Activated naive CD8-positive, alpha-beta T cell (primary cell): Measurements from ENCODE around the gene SHOC1.
A peak's percentile ranks its signal among the peaks of the same experiment; 100 is the strongest.
"Not testable (repeated sequence)": the region's sequence is repeated elsewhere in the genome, so short reads cannot be mapped to it uniquely, and the experiment has no call there.

Experiments used
- H3K27ac Mint-ChIP-seq: one replicate; pipeline ENCODE4 v1.8.0; 2021; ENCODE audit warnings: mixed read lengths
- H3K27me3 Mint-ChIP-seq: one replicate; pipeline ENCODE4 v1.8.0; 2021; ENCODE audit warnings: mixed read lengths
- H3K36me3 Mint-ChIP-seq: one replicate; pipeline ENCODE4 v1.8.0; 2021; ENCODE audit warnings: mixed read lengths
- H3K4me1 Mint-ChIP-seq: one replicate; pipeline ENCODE4 v1.8.0; 2021; ENCODE audit warnings: low read depth, mixed read lengths
- H3K4me3 Mint-ChIP-seq: one replicate; pipeline ENCODE4 v1.8.0; 2021; ENCODE audit warnings: mild to moderate bottlenecking, mixed read lengths
- H3K9me3 Mint-ChIP-seq: one replicate; pipeline ENCODE4 v1.8.0; 2021; ENCODE audit warnings: low read depth, mixed read lengths

SHOC1 gene

GRCh38 chr9:111815285-111816070, 20.7 kb upstream of the SHOC1 start:
- Mint-ChIP-seq H3K9me3 (no peaks in the 10 kb centered on the region), H3K27me3 (no peaks in the 10 kb centered on the region), H3K27ac (no peak overlapping the region), H3K4me1 (no peaks in the 10 kb centered on the region), H3K36me3 (peaks cover 7% of the 10 kb centered on the region), H3K4me3 (no peak overlapping the region)

GRCh38 chr9:111812337-111812736, 17.6 kb upstream of the SHOC1 start:
- no peak overlapping the region for H3K27ac Mint-ChIP-seq
- H3K4me3 Mint-ChIP-seq, result no peak overlapping the region
- H3K9me3 Mint-ChIP-seq, result no peaks in the 10 kb centered on the region
- H3K27me3 Mint-ChIP-seq, result no peaks in the 10 kb centered on the region
- no peaks in the 10 kb centered on the region for H3K4me1 Mint-ChIP-seq
- peaks cover 10% of the 10 kb centered on the region for H3K36me3 Mint-ChIP-seq

- Mint-ChIP-seq H3K4me1 (peaks cover 6% of the 10 kb centered on the region), H3K36me3 (peaks cover 7% of the 10 kb centered on the region), H3K4me3 (no peak overlapping the region), H3K9me3 (no peaks in the 10 kb centered on the region), H3K27ac (no peak overlapping the region), H3K27me3 (no peaks in the 10 kb centered on the region)
Observed at GRCh38 chr9:111810908-111811307, 16.2 kb upstream of the SHOC1 start.

- H3K27ac Mint-ChIP-seq, H3K9me3 Mint-ChIP-seq, H3K36me3 Mint-ChIP-seq, H3K27me3 Mint-ChIP-seq, H3K4me3 Mint-ChIP-seq: not testable (repeated sequence)
- H3K4me1 Mint-ChIP-seq, result peaks cover 11% of the 10 kb centered on the region
Observed at GRCh38 chr9:111810415-111810814, 15.7 kb upstream of the SHOC1 start.

- H3K4me3 Mint-ChIP-seq, result no peak overlapping the region
- H3K4me1 Mint-ChIP-seq, result peaks cover 32% of the 10 kb centered on the region
- no peak overlapping the region for H3K27ac Mint-ChIP-seq
- no peaks in the 10 kb centered on the region for H3K9me3 Mint-ChIP-seq
- H3K27me3 Mint-ChIP-seq, result no peaks in the 10 kb centered on the region
- H3K36me3 Mint-ChIP-seq, result peaks cover 3% of the 10 kb centered on the region
Observed at GRCh38 chr9:111807197-111807596, 12.5 kb upstream of the SHOC1 start.

- H3K4me3 Mint-ChIP-seq, result no peak overlapping the region
- H3K27me3 Mint-ChIP-seq, result no peaks in the 10 kb centered on the region
- peaks cover 3% of the 10 kb centered on the region for H3K36me3 Mint-ChIP-seq
- peak overlapping the region; percentile 83 for H3K27ac Mint-ChIP-seq
- no peaks in the 10 kb centered on the region for H3K9me3 Mint-ChIP-seq
- H3K4me1 Mint-ChIP-seq, result peaks cover 35% of the 10 kb centered on the region
Observed at GRCh38 chr9:111806259-111806658, 11.5 kb upstream of the SHOC1 start.

GRCh38 chr9:111805830-111806241, 11.1 kb upstream of the SHOC1 start:
- peaks cover 3% of the 10 kb centered on the region for H3K36me3 Mint-ChIP-seq
- peaks cover 35% of the 10 kb centered on the region for H3K4me1 Mint-ChIP-seq
- H3K27ac Mint-ChIP-seq, result peak overlapping the region; percentile 83
- H3K9me3 Mint-ChIP-seq, result no peaks in the 10 kb centered on the region
- H3K27me3 Mint-ChIP-seq, result no peaks in the 10 kb centered on the region
- H3K4me3 Mint-ChIP-seq, result peak overlapping the region; percentile 0

GRCh38 chr9:111805262-111805661, 10.5 kb upstream of the SHOC1 start:
- peak overlapping the region; percentile 0 for H3K4me3 Mint-ChIP-seq
- no peaks in the 10 kb centered on the region for H3K27me3 Mint-ChIP-seq
- H3K4me1 Mint-ChIP-seq, result peaks cover 35% of the 10 kb centered on the region
- H3K36me3 Mint-ChIP-seq, result peaks cover 3% of the 10 kb centered on the region
- H3K27ac Mint-ChIP-seq, result peak overlapping the region; percentile 83
- H3K9me3 Mint-ChIP-seq, result no peaks in the 10 kb centered on the region

- peaks cover 35% of the 10 kb centered on the region for H3K4me1 Mint-ChIP-seq
- peak overlapping the region; percentile 67 for H3K4me3 Mint-ChIP-seq
- peaks cover 3% of the 10 kb centered on the region for H3K36me3 Mint-ChIP-seq
- H3K9me3 Mint-ChIP-seq, result no peaks in the 10 kb centered on the region
- no peaks in the 10 kb centered on the region for H3K27me3 Mint-ChIP-seq
- H3K27ac Mint-ChIP-seq, result peak overlapping the region; percentile 85
Observed at GRCh38 chr9:111804636-111805035, 9.9 kb upstream of the SHOC1 start.

GRCh38 chr9:111803924-111804323, 9.2 kb upstream of the SHOC1 start:
- H3K9me3 Mint-ChIP-seq, result no peaks in the 10 kb centered on the region
- H3K4me3 Mint-ChIP-seq, result peak overlapping the region; percentile 67
- H3K36me3 Mint-ChIP-seq, result peaks cover 3% of the 10 kb centered on the region
- H3K4me1 Mint-ChIP-seq, result peaks cover 35% of the 10 kb centered on the region
- H3K27ac Mint-ChIP-seq, result peak overlapping the region; percentile 85
- no peaks in the 10 kb centered on the region for H3K27me3 Mint-ChIP-seq

- Mint-ChIP-seq H3K4me3 (no peak overlapping the region), H3K9me3 (no peaks in the 10 kb centered on the region), H3K4me1 (peaks cover 20% of the 10 kb centered on the region), H3K36me3 (no peaks in the 10 kb centered on the region), H3K27ac (no peak overlapping the region), H3K27me3 (no peaks in the 10 kb centered on the region)
Observed at GRCh38 chr9:111799915-111800526, 5.3 kb upstream of the SHOC1 start.

- Mint-ChIP-seq H3K9me3 (no peaks in the 10 kb centered on the region), H3K4me1 (peaks cover 15% of the 10 kb centered on the region), H3K36me3 (no peaks in the 10 kb centered on the region), H3K4me3 (no peak overlapping the region), H3K27ac (no peak overlapping the region), H3K27me3 (no peaks in the 10 kb centered on the region)
Observed at GRCh38 chr9:111799506-111799905, 4.8 kb upstream of the SHOC1 start.

GRCh38 chr9:111798786-111799185, 4.0 kb upstream of the SHOC1 start:
- H3K36me3 Mint-ChIP-seq, result no peaks in the 10 kb centered on the region
- H3K27ac Mint-ChIP-seq, result no peak overlapping the region
- no peak overlapping the region for H3K4me3 Mint-ChIP-seq
- H3K9me3 Mint-ChIP-seq, result no peaks in the 10 kb centered on the region
- peaks cover 7% of the 10 kb centered on the region for H3K4me1 Mint-ChIP-seq
- H3K27me3 Mint-ChIP-seq, result no peaks in the 10 kb centered on the region

- H3K9me3 Mint-ChIP-seq, result no peaks in the 10 kb centered on the region
- H3K36me3 Mint-ChIP-seq, result peaks cover 4% of the 10 kb centered on the region
- H3K4me3 Mint-ChIP-seq, result no peak overlapping the region
- no peak overlapping the region for H3K27ac Mint-ChIP-seq
- no peaks in the 10 kb centered on the region for H3K27me3 Mint-ChIP-seq
- H3K4me1 Mint-ChIP-seq, result no peaks in the 10 kb centered on the region
Observed at GRCh38 chr9:111795557-111795839, 761 bp upstream of the SHOC1 start.

- not testable (repeated sequence) for H3K4me1 Mint-ChIP-seq, H3K36me3 Mint-ChIP-seq, H3K4me3 Mint-ChIP-seq, H3K27ac Mint-ChIP-seq, H3K27me3 Mint-ChIP-seq, H3K9me3 Mint-ChIP-seq
Observed at GRCh38 chr9:111791821-111792220, 2.9 kb downstream of the SHOC1 start.

- Mint-ChIP-seq H3K4me3 (no peak overlapping the region), H3K27me3 (no peaks in the 10 kb centered on the region), H3K36me3 (peaks cover 11% of the 10 kb centered on the region), H3K27ac (no peak overlapping the region), H3K4me1 (peaks cover 2% of the 10 kb centered on the region), H3K9me3 (peaks cover 4% of the 10 kb centered on the region)
Observed at GRCh38 chr9:111789881-111790280, 4.9 kb downstream of the SHOC1 start.
